ENCODE data around the gene ALG14.

Gene ALG14

DNA sequence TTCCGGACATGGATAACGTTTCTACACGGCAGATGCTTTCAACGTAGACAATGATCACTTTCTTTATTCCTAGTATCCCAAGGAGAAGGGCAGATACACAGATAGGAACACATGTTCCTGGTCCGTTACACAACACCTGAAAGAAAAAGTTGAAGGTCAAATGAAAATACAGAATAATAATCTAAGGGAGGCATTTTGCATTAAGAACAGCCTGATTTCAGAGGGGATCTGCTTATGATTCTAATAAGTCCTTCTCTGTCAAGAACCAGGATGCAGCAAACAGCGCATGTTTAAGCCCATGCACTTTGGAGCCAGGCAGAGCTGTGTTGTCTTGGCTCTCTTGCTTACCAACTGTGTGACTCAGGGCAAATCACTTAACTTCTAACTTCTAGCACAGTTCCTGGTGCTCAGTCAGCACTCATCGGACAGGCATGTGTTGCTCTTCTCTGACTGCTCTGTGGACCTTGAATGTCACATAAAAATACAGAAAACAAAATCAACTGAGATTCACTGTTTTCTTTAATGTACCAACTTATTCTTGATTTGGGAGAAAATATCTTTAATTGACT, 89.5 kb downstream of the ALG14 start:
- no peaks in the 10 kb centered on the region for H3K79me2 ChIP-seq (ENCODE audit: low read length)
- 0 out of 2 replicates have a peak, but pooled peaks cover 2% of the 10 kb centered on the region for H3K4me1 ChIP-seq (ENCODE audit: low read length)
- no peak for TF ChIP-seq EZH2phosphoT487 (IDR thresholded peaks at IDR 0.05; ENCODE audit: low read depth)
- TF ChIP-seq, protein P1, sequence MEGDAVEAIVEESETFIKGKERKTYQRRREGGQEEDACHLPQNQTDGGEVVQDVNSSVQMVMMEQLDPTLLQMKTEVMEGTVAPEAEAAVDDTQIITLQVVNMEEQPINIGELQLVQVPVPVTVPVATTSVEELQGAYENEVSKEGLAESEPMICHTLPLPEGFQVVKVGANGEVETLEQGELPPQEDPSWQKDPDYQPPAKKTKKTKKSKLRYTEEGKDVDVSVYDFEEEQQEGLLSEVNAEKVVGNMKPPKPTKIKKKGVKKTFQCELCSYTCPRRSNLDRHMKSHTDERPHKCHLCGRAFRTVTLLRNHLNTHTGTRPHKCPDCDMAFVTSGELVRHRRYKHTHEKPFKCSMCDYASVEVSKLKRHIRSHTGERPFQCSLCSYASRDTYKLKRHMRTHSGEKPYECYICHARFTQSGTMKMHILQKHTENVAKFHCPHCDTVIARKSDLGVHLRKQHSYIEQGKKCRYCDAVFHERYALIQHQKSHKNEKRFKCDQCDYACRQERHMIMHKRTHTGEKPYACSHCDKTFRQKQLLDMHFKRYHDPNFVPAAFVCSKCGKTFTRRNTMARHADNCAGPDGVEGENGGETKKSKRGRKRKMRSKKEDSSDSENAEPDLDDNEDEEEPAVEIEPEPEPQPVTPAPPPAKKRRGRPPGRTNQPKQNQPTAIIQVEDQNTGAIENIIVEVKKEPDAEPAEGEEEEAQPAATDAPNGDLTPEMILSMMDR (IDR thresholded peaks at IDR 0.05; ENCODE audit: low read depth, low read length): no peak
- H3K9ac ChIP-seq (ENCODE audit: low read length): no peak overlapping the region
- no peaks in the 10 kb centered on the region for H3K27me3 ChIP-seq (ENCODE audit: low read depth, low read length)
- no peak overlapping the region for H2AFZ ChIP-seq (ENCODE audit: low read depth, low read length)
- no peak overlapping the region for H3K27ac ChIP-seq (ENCODE audit: low read length)
- no peaks in the 10 kb centered on the region for H4K20me1 ChIP-seq (ENCODE audit: insufficient read depth, low read length)
- H3K4me2 ChIP-seq (ENCODE audit: low read length): no peak overlapping the region
- H3K9me3 ChIP-seq (ENCODE audit: insufficient read depth, low read length): no peaks in the 10 kb centered on the region
- no peaks in the 10 kb centered on the region for H3K36me3 ChIP-seq (replicated peaks; ENCODE audit: low read depth, low read length)
- no peak overlapping the region for H3K4me3 ChIP-seq (ENCODE audit: low read length)

DNA sequence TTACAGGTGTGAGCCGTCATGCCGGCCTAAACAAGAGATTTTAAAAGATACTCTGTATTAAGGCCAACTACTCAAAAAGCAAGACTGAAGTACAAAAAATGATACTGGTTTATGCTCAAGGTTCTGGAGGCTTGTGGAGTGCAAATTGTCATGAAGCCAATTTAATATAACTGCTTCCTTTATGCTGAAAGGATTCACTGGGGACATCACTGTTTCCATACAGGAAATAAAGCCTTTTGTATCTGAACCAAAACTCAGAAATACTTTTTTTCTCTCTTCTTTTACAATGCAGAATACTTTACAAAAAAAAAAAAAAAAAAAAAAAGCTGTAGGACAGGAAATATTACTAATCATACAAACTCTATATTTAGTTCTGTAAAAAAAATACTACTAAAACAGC, 90.4 kb downstream of the ALG14 start:
- Histone ChIP-seq H3K4me1 (ENCODE audit: low read length) (0 out of 2 replicates have a peak, but pooled peaks cover 2% of the 10 kb centered on the region), H4K20me1 (ENCODE audit: insufficient read depth, low read length) (no peaks in the 10 kb centered on the region), H3K4me3 (ENCODE audit: low read length) (no peak overlapping the region), H2AFZ (ENCODE audit: low read depth, low read length) (no peak overlapping the region), H3K36me3 (replicated peaks; ENCODE audit: low read depth, low read length) (no peaks in the 10 kb centered on the region), H3K9me3 (ENCODE audit: insufficient read depth, low read length) (no peaks in the 10 kb centered on the region), H3K27ac (ENCODE audit: low read length) (no peak overlapping the region), H3K79me2 (ENCODE audit: low read length) (no peaks in the 10 kb centered on the region), H3K9ac (ENCODE audit: low read length) (no peak overlapping the region), H3K27me3 (ENCODE audit: low read depth, low read length) (no peaks in the 10 kb centered on the region), H3K4me2 (ENCODE audit: low read length) (no peak overlapping the region)
- no peak for TF ChIP-seq EZH2phosphoT487 (IDR thresholded peaks at IDR 0.05; ENCODE audit: low read depth)
- TF ChIP-seq, protein P1 (IDR thresholded peaks at IDR 0.05; ENCODE audit: low read depth, low read length): no peak

DNA sequence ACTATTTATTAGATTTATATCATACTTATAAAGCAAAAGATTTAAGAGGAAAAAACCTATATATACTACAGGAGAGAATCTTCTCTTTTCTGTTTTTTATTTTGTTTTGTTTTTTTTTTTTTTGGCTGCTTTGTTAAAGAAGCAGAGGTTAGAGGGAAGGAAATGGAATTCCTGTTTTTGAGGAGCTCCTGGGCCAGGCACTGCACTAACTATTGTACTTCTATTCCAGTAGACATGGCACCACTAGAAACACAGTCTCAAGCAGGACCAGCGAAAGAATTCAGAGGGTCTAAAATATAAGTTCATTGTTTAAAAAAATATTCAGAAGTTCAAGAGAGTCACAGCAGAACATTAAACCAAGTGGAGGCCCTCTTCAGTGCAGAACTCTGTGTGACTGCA, 91.2 kb downstream of the ALG14 start:
- H3K4me1 ChIP-seq (ENCODE audit: low read length): 0 out of 2 replicates have a peak, but pooled peaks cover 2% of the 10 kb centered on the region
- H3K27ac ChIP-seq (ENCODE audit: low read length): no peak overlapping the region
- TF ChIP-seq, protein P1 (IDR thresholded peaks at IDR 0.05; ENCODE audit: low read depth, low read length): no peak
- no peak for TF ChIP-seq EZH2phosphoT487 (IDR thresholded peaks at IDR 0.05; ENCODE audit: low read depth)

DNA sequence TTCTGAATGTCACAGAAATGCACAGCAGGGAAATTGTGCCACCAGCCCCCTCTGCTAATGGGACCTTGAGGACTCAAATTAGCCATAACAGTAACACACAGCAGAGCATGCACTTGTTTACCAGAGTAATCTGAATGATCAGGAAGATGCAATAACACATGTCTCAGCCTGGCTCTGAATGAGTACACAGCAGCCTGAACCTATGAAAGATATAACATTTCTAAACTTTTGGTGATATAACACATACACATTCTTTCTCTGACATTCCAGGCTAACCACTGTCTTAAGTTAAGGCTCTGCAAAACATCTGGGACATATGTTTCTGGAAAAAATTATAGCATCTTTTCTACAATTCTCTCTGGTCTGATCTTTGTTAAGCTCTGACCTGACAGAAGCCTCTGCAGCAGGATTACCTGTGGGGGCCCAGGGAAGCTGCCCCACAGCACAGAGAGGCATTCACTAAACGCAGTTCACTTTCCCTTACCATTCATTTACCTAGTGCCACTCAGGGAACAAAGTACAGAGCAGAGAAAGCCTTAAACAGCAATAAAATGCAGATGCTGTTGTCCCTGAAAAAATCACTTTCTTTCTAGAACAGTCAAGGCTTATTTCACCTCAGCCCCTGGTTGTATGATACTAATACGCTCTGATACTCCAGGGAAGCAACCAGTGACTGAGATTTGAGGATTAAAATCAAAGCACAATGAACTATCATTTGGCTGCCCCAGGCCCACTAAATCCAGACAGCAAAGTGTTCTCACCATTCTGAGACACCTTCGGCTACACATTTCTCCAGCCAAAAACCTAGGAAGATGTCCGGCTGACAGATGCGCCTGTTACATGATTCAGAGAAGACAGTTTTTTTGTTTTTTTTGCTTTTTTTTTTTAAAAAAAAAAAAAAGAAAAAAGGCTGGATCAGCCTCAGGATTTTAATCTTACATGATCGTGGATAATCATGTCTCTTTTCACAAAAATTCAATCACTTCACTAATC, 91.9 kb downstream of the ALG14 start:
- Histone ChIP-seq H2AFZ (ENCODE audit: low read depth, low read length) (no peak overlapping the region), H3K9me3 (ENCODE audit: insufficient read depth, low read length) (no peaks in the 10 kb centered on the region), H3K4me1 (ENCODE audit: low read length) (0 out of 2 replicates have a peak, but pooled peaks cover 2% of the 10 kb centered on the region), H3K4me2 (ENCODE audit: low read length) (no peak overlapping the region), H3K4me3 (ENCODE audit: low read length) (no peak overlapping the region), H3K27me3 (ENCODE audit: low read depth, low read length) (no peaks in the 10 kb centered on the region), H3K27ac (ENCODE audit: low read length) (no peak overlapping the region), H3K79me2 (ENCODE audit: low read length) (no peaks in the 10 kb centered on the region), H3K9ac (ENCODE audit: low read length) (no peak overlapping the region), H4K20me1 (ENCODE audit: insufficient read depth, low read length) (no peaks in the 10 kb centered on the region), H3K36me3 (replicated peaks; ENCODE audit: low read depth, low read length) (no peaks in the 10 kb centered on the region)
- TF ChIP-seq, protein P1 (IDR thresholded peaks at IDR 0.05; ENCODE audit: low read depth, low read length): no peak
- no peak for TF ChIP-seq EZH2phosphoT487 (IDR thresholded peaks at IDR 0.05; ENCODE audit: low read depth)

More for the DNA sequence above, 91.2 kb downstream of the ALG14 start:
- no peaks in the 10 kb centered on the region for H3K9me3 ChIP-seq (ENCODE audit: insufficient read depth, low read length)
- no peaks in the 10 kb centered on the region for H3K36me3 ChIP-seq (replicated peaks; ENCODE audit: low read depth, low read length)
- no peak overlapping the region for H3K4me2 ChIP-seq (ENCODE audit: low read length)
- H3K9ac ChIP-seq (ENCODE audit: low read length): no peak overlapping the region
- no peaks in the 10 kb centered on the region for H3K79me2 ChIP-seq (ENCODE audit: low read length)
- H3K4me3 ChIP-seq (ENCODE audit: low read length): no peak overlapping the region
- no peaks in the 10 kb centered on the region for H4K20me1 ChIP-seq (ENCODE audit: insufficient read depth, low read length)
- no peaks in the 10 kb centered on the region for H3K27me3 ChIP-seq (ENCODE audit: low read depth, low read length)
- no peak overlapping the region for H2AFZ ChIP-seq (ENCODE audit: low read depth, low read length)
